Measurements from ENCODE around the gene ASB13.

ASB13 gene

GRCh38 chr10:5589011-5589660 lies 77.3 kb downstream of the ASB13 start:
- TF ChIP-seq, protein P1, sequence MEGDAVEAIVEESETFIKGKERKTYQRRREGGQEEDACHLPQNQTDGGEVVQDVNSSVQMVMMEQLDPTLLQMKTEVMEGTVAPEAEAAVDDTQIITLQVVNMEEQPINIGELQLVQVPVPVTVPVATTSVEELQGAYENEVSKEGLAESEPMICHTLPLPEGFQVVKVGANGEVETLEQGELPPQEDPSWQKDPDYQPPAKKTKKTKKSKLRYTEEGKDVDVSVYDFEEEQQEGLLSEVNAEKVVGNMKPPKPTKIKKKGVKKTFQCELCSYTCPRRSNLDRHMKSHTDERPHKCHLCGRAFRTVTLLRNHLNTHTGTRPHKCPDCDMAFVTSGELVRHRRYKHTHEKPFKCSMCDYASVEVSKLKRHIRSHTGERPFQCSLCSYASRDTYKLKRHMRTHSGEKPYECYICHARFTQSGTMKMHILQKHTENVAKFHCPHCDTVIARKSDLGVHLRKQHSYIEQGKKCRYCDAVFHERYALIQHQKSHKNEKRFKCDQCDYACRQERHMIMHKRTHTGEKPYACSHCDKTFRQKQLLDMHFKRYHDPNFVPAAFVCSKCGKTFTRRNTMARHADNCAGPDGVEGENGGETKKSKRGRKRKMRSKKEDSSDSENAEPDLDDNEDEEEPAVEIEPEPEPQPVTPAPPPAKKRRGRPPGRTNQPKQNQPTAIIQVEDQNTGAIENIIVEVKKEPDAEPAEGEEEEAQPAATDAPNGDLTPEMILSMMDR (IDR thresholded peaks at IDR 0.05; ENCODE audit: insufficient read depth, missing control alignments), result no peak
- DNase-seq (ENCODE audit: insufficient read length, low spot score), result no peak
- FAIRE-seq, result no peak

Data from D721Med (cell line).